HEK293 (cell line): Measurements from ENCODE around the gene PARP15.

Source experiments
- CTCF ChIA-PET: fragments of 350-600 bp; formaldehyde crosslinking; extraction: SDS; loops from one replicate; lab custom pipeline; 2021; ENCODE audit warnings: antibody characterized with exemption; lab: Yijun Ruan, JAX
- POLR2A ChIA-PET: fragments of 300-600 bp; formaldehyde crosslinking; extraction: SDS; loops from one replicate; lab custom pipeline; 2020; ENCODE audit warnings: antibody characterized with exemption, inconsistent platforms; lab: Yijun Ruan, JAX
- H3K27ac ChIP-seq: fragments of 200-500 bp; sonication (Bioruptor generic); 2 replicates; pipeline ENCODE4 v1.5.1; 2014; ENCODE audit warnings: low read depth, low read length, control low read depth, inconsistent platforms; ENCODE audit errors: extremely low read depth
- H3K36me3 ChIP-seq, 2 experiments: fragments of 200-500 bp in 1 of 2; sonication (Bioruptor generic) in 1 of 2; 1 replicate in 1 of 2; 2 replicates in 1 of 2; pipeline ENCODE4 v1.5.1; 2014 to 2017; ENCODE audit warnings: inconsistent platforms in 2 of 2, low read length in 2 of 2; ENCODE audit not compliant: control insufficient read depth in 2 of 2, insufficient read depth in 1 of 2
- H3K4me1 ChIP-seq: fragments of 200-500 bp; sonication (Bioruptor generic); 2 replicates; pipeline ENCODE4 v1.5.1; 2014; ENCODE audit warnings: mild to moderate bottlenecking, low read length, inconsistent platforms; ENCODE audit not compliant: control insufficient read depth, insufficient read depth
- H3K4me3 ChIP-seq: 2 replicates; pipeline ENCODE4 v1.5.1; 2011; ENCODE audit warnings: low read depth, mild to moderate bottlenecking, control low read depth, low read length, moderate library complexity
- H3K9me3 ChIP-seq: fragments of 200-500 bp; sonication (Bioruptor generic); 2 replicates; pipeline ENCODE4 v1.5.1; 2014; ENCODE audit warnings: low read depth, low read length, inconsistent platforms; ENCODE audit not compliant: control insufficient read depth, insufficient read depth
- GLI4 ChIP-seq: fragments of 450-650 bp; formaldehyde crosslinking; IDR thresholded peaks from 2 replicates; pipeline ENCODE4 v1.5.1; 2016; ENCODE audit warnings: missing biosample characterization, missing genetic modification characterization
- GLIS1 ChIP-seq: fragments of 450-650 bp; formaldehyde crosslinking; IDR thresholded peaks from 2 replicates; pipeline ENCODE4 v1.5.1; 2016; ENCODE audit warnings: missing biosample characterization, missing genetic modification characterization
- HOXA7 ChIP-seq: sonication (generic); formaldehyde crosslinking; IDR thresholded peaks from 2 replicates; pipeline ENCODE4 v1.8.1; 2022; ENCODE audit warnings: missing genetic modification reagents, borderline replicate concordance
- KLF16 ChIP-seq: fragments of 450-650 bp; formaldehyde crosslinking; IDR thresholded peaks from 2 replicates; pipeline ENCODE4 v1.5.1; 2017; ENCODE audit warnings: missing biosample characterization, missing genetic modification characterization
- KLF8 ChIP-seq: fragments of 450-650 bp; formaldehyde crosslinking; IDR thresholded peaks from 2 replicates; pipeline ENCODE4 v1.5.1; 2016; ENCODE audit warnings: missing biosample characterization, missing genetic modification characterization
- WT1 ChIP-seq: fragments of 450-650 bp; formaldehyde crosslinking; IDR thresholded peaks from 2 replicates; pipeline ENCODE4 v1.5.1; 2016; ENCODE audit warnings: missing biosample characterization, missing genetic modification characterization
- YY1 ChIP-seq: fragments of 450-650 bp; formaldehyde crosslinking; IDR thresholded peaks from 2 replicates; pipeline ENCODE4 v1.5.1; 2018; ENCODE audit warnings: missing biosample characterization, missing genetic modification characterization
- ZEB2 ChIP-seq: fragments of 450-650 bp; formaldehyde crosslinking; IDR thresholded peaks from 2 replicates; pipeline ENCODE4 v1.5.1; 2016; ENCODE audit warnings: missing biosample characterization, missing genetic modification characterization
- ZFP69B ChIP-seq: fragments of 450-650 bp; formaldehyde crosslinking; IDR thresholded peaks from 2 replicates; pipeline ENCODE4 v1.5.1; 2016; ENCODE audit warnings: missing biosample characterization, missing genetic modification characterization
- ZNF112 ChIP-seq: fragments of 450-650 bp; formaldehyde crosslinking; IDR thresholded peaks from 2 replicates; pipeline ENCODE4 v1.5.0; 2017; ENCODE audit warnings: missing biosample characterization, missing genetic modification characterization
- ZNF133 ChIP-seq: fragments of 450-650 bp; formaldehyde crosslinking; IDR thresholded peaks from 2 replicates; pipeline ENCODE4 v1.5.1; 2016; ENCODE audit warnings: missing biosample characterization, missing genetic modification characterization
- ZNF138 ChIP-seq: fragments of 450-650 bp; formaldehyde crosslinking; IDR thresholded peaks from 2 replicates; pipeline ENCODE4 v1.5.1; 2016; ENCODE audit warnings: missing biosample characterization, missing genetic modification characterization, borderline replicate concordance
- ZNF146 ChIP-seq: fragments of 450-650 bp; formaldehyde crosslinking; IDR thresholded peaks from 2 replicates; pipeline ENCODE4 v1.5.1; 2016; ENCODE audit warnings: missing biosample characterization, missing genetic modification characterization
- ZNF2 ChIP-seq: fragments of 450-650 bp; formaldehyde crosslinking; IDR thresholded peaks from 2 replicates; pipeline ENCODE4 v1.5.1; 2016; ENCODE audit warnings: missing biosample characterization, missing genetic modification characterization
- ZNF211 ChIP-seq: fragments of 450-650 bp; formaldehyde crosslinking; IDR thresholded peaks from 2 replicates; pipeline ENCODE4 v1.5.1; 2016; ENCODE audit warnings: low read depth, missing biosample characterization, missing genetic modification characterization
- ZNF248 ChIP-seq: fragments of 450-650 bp; formaldehyde crosslinking; IDR thresholded peaks from 2 replicates; pipeline ENCODE4 v1.5.1; 2017; ENCODE audit warnings: missing biosample characterization, missing genetic modification characterization
- ZNF354C ChIP-seq: fragments of 450-650 bp; formaldehyde crosslinking; IDR thresholded peaks from 2 replicates; pipeline ENCODE4 v1.5.1; 2016; ENCODE audit warnings: missing biosample characterization, missing genetic modification characterization, low read depth, borderline replicate concordance
- ZNF391 ChIP-seq: fragments of 450-650 bp; formaldehyde crosslinking; IDR thresholded peaks from 2 replicates; pipeline ENCODE4 v1.5.1; 2016; ENCODE audit warnings: low read depth, missing biosample characterization, missing genetic modification characterization, borderline replicate concordance
- ZNF510 ChIP-seq: fragments of 450-650 bp; formaldehyde crosslinking; IDR thresholded peaks from 2 replicates; pipeline ENCODE4 v1.5.1; 2018; ENCODE audit warnings: mild to moderate bottlenecking, missing genetic modification characterization, missing biosample characterization; ENCODE audit not compliant: insufficient replicate concordance
- ZNF544 ChIP-seq: fragments of 450-650 bp; formaldehyde crosslinking; IDR thresholded peaks from 2 replicates; pipeline ENCODE4 v1.5.0; 2017; ENCODE audit warnings: missing biosample characterization, missing genetic modification characterization
- ZNF571 ChIP-seq: fragments of 450-650 bp; formaldehyde crosslinking; IDR thresholded peaks from 2 replicates; pipeline ENCODE4 v1.5.0; 2017; ENCODE audit warnings: missing biosample characterization, missing genetic modification characterization
- ZNF624 ChIP-seq: fragments of 450-650 bp; formaldehyde crosslinking; IDR thresholded peaks from 2 replicates; pipeline ENCODE4 v1.5.1; 2017; ENCODE audit warnings: missing biosample characterization, missing genetic modification characterization
- ZNF645 ChIP-seq: fragments of 450-650 bp; formaldehyde crosslinking; IDR thresholded peaks from 2 replicates; pipeline ENCODE4; 2016; ENCODE audit warnings: missing biosample characterization, missing genetic modification characterization
- ZNF776 ChIP-seq: fragments of 450-650 bp; formaldehyde crosslinking; IDR thresholded peaks from 2 replicates; pipeline ENCODE4 v1.5.0; 2017; ENCODE audit warnings: missing biosample characterization, missing genetic modification characterization, borderline replicate concordance
- ZNF837 ChIP-seq: fragments of 450-650 bp; formaldehyde crosslinking; IDR thresholded peaks from 2 replicates; pipeline ENCODE4 v1.5.1; 2016; ENCODE audit warnings: missing biosample characterization, missing genetic modification characterization
- ZNF843 ChIP-seq: fragments of 450-650 bp; formaldehyde crosslinking; IDR thresholded peaks from 2 replicates; pipeline ENCODE4 v1.5.1; 2016; ENCODE audit warnings: missing biosample characterization, missing genetic modification characterization
- ZSCAN5A ChIP-seq: fragments of 450-650 bp; formaldehyde crosslinking; IDR thresholded peaks from 2 replicates; pipeline ENCODE4 v1.5.1; 2016; ENCODE audit warnings: missing biosample characterization, missing genetic modification characterization
- TF ChIP-seq, protein P1 (sequence below): fragments of 450-650 bp; formaldehyde crosslinking; IDR thresholded peaks from 2 replicates; pipeline ENCODE4 v1.5.1; 2017; ENCODE audit warnings: missing biosample characterization, missing genetic modification characterization
- TF ChIP-seq, protein P2 (sequence below): fragments of 450-650 bp; formaldehyde crosslinking; IDR thresholded peaks from 2 replicates; pipeline ENCODE4 v1.5.1; 2016; ENCODE audit warnings: missing biosample characterization, missing genetic modification characterization
- TF ChIP-seq, protein P3 (sequence below): fragments of 450-650 bp; formaldehyde crosslinking; IDR thresholded peaks from 2 replicates; pipeline ENCODE4 v1.5.1; 2016; ENCODE audit warnings: missing biosample characterization, missing genetic modification characterization

PARP15 gene

DNA sequence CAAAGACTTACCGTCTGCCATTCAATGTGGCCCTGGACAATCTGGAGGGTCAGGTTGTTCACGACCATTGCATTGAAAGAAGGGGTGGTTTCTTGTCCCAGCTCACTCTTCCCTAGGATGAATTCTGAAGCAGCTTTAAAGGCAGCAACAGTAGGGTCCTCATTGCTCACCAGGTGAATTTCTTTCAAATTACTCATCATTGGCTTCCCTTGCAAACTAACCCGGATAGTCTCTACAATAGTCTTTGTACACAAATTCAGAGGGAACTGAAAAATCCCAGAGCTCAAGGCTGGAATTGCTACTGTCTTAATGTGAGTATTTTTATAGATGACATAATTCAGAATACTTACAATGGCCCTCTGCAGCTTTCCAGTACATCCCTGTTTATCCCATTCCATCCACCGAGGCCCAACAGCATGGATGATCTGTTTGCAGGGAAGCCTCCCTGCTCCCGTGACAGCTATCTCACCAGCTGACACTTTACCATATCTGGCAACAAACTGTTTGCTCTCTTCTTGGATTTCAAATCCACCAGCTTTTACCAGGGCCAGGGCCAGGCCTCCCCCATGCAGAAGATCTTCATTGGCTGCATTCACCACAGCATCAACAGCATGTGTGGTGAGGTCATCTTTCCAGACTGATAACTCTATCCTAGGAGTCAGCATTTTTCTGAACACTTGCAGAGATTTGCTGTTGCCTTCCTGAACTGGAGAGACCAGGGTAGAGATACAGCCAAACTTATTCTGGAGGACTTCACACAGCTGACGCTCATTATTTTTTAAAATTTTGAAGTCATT is 22.0 kb upstream of the PARP15 start:
- CTCF ChIA-PET, result interaction anchor here (0.8 kb wide), 1 partner anchor 124 kb away, joined by 3 read pairs; no protein-coding TSS in a partner anchor

DNA sequence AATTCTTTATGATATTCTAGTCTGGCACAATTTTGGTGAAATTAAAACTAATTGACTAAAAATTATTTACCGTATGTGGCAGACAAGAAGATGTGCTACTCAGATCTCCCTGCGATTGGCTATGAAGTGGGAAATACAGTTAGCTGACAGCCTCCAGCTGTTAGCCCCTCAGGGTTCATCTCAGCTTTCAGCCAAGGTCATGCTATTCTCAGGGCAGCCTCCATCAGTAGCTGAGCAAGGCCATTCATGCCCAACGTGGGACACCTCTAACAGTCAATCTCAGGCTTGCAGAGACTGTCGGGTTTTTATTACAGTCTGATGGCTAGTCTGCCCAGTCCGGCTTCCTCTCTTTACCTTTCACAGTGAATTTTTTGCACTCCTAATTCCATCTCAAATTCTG is 20.1 kb upstream of the PARP15 start:
- Histone ChIP-seq H3K27ac (no peak overlapping the region), H3K4me1 (no peaks in the 10 kb centered on the region), H3K9me3 (no peaks in the 10 kb centered on the region), H3K36me3 (peaks cover 0 to 9% of the 10 kb centered on the region in 2 experiments; a peak in 1 of 3 replicates), H3K4me3 (no peak overlapping the region)
- ChIA-PET CTCF (interaction anchor here (0.7 kb wide), 1 partner anchor 122 kb away, joined by 3 read pairs; no protein-coding TSS in a partner anchor), POLR2A (no interaction called here)
- TF ChIP-seq ZNF843, result no peak
- TF ChIP-seq ZNF248 (tag by site-specific recombination), result no peak
- TF ChIP-seq ZNF2 (tag by site-specific recombination), result no peak
- no peak for TF ChIP-seq ZEB2 (tag by site-specific recombination)
- TF ChIP-seq, protein P1, sequence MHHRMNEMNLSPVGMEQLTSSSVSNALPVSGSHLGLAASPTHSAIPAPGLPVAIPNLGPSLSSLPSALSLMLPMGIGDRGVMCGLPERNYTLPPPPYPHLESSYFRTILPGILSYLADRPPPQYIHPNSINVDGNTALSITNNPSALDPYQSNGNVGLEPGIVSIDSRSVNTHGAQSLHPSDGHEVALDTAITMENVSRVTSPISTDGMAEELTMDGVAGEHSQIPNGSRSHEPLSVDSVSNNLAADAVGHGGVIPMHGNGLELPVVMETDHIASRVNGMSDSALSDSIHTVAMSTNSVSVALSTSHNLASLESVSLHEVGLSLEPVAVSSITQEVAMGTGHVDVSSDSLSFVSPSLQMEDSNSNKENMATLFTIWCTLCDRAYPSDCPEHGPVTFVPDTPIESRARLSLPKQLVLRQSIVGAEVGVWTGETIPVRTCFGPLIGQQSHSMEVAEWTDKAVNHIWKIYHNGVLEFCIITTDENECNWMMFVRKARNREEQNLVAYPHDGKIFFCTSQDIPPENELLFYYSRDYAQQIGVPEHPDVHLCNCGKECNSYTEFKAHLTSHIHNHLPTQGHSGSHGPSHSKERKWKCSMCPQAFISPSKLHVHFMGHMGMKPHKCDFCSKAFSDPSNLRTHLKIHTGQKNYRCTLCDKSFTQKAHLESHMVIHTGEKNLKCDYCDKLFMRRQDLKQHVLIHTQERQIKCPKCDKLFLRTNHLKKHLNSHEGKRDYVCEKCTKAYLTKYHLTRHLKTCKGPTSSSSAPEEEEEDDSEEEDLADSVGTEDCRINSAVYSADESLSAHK, result no peak
- TF ChIP-seq KLF16 (tag by site-specific recombination), result no peak
- no peak for TF ChIP-seq KLF8 (tag by site-specific recombination)
- no peak for TF ChIP-seq ZNF146
- no peak for TF ChIP-seq GLI4 (tag by site-specific recombination)
- no peak for TF ChIP-seq ZNF138 (tag by site-specific recombination)
- TF ChIP-seq ZNF571 (tag by site-specific recombination), result no peak
- no peak for TF ChIP-seq ZSCAN5A (tag by site-specific recombination)
- no peak for TF ChIP-seq ZNF133 (tag by site-specific recombination)
- TF ChIP-seq ZNF837 (tag by site-specific recombination), result no peak

More for the DNA sequence above, 22.0 kb upstream of the PARP15 start:
- Histone ChIP-seq H3K36me3 (peaks cover 0 to 13% of the 10 kb centered on the region in 2 experiments; a peak in 1 of 3 replicates), H3K4me3 (no peak overlapping the region), H3K9me3 (no peaks in the 10 kb centered on the region), H3K27ac (no peak overlapping the region), H3K4me1 (no peaks in the 10 kb centered on the region)
- no peak for TF ChIP-seq ZNF391 (tag by site-specific recombination)
- no peak for TF ChIP-seq ZNF112 (tag by site-specific recombination)
- no peak for TF ChIP-seq ZNF776 (tag by site-specific recombination)
- no peak for TF ChIP-seq ZNF510
- TF ChIP-seq ZNF354C, result no peak
- TF ChIP-seq ZFP69B (tag by site-specific recombination), result no peak
- TF ChIP-seq, protein P2, sequence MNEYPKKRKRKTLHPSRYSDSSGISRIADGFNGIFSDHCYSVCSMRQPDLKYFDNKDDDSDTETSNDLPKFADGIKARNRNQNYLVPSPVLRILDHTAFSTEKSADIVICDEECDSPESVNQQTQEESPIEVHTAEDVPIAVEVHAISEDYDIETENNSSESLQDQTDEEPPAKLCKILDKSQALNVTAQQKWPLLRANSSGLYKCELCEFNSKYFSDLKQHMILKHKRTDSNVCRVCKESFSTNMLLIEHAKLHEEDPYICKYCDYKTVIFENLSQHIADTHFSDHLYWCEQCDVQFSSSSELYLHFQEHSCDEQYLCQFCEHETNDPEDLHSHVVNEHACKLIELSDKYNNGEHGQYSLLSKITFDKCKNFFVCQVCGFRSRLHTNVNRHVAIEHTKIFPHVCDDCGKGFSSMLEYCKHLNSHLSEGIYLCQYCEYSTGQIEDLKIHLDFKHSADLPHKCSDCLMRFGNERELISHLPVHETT (tag by site-specific recombination), result no peak
- TF ChIP-seq YY1 (tag by site-specific recombination), result no peak
- TF ChIP-seq HOXA7 (CRISPR knock-in tag), result no peak
- TF ChIP-seq ZNF544, result no peak
- no peak for TF ChIP-seq ZNF624 (tag by site-specific recombination)
- no peak for TF ChIP-seq ZNF645 (tag by site-specific recombination)
- no peak for TF ChIP-seq GLIS1 (tag by site-specific recombination)
- TF ChIP-seq ZNF211, result no peak
- TF ChIP-seq, protein P3, sequence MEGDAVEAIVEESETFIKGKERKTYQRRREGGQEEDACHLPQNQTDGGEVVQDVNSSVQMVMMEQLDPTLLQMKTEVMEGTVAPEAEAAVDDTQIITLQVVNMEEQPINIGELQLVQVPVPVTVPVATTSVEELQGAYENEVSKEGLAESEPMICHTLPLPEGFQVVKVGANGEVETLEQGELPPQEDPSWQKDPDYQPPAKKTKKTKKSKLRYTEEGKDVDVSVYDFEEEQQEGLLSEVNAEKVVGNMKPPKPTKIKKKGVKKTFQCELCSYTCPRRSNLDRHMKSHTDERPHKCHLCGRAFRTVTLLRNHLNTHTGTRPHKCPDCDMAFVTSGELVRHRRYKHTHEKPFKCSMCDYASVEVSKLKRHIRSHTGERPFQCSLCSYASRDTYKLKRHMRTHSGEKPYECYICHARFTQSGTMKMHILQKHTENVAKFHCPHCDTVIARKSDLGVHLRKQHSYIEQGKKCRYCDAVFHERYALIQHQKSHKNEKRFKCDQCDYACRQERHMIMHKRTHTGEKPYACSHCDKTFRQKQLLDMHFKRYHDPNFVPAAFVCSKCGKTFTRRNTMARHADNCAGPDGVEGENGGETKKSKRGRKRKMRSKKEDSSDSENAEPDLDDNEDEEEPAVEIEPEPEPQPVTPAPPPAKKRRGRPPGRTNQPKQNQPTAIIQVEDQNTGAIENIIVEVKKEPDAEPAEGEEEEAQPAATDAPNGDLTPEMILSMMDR (tag by site-specific recombination), result no peak
- no peak for TF ChIP-seq WT1 (tag by site-specific recombination)
- POLR2A ChIA-PET, result interaction anchor here (0.7 kb wide), 1 partner anchor 22 kb away, joined by 6 read pairs; no protein-coding TSS in a partner anchor
